GM18502 (cell line): Measurements from ENCODE around the gene SRRM2.

Experiments
- ATAC-seq: cut with Tn5 transposase; IDR thresholded peaks from one replicate; pipeline ENCODE4 v1.9.1; 2021; ENCODE audit warnings: mild to moderate bottlenecking; ENCODE audit not compliant: unreplicated experiment, poor library complexity

Gene SRRM2

DNA sequence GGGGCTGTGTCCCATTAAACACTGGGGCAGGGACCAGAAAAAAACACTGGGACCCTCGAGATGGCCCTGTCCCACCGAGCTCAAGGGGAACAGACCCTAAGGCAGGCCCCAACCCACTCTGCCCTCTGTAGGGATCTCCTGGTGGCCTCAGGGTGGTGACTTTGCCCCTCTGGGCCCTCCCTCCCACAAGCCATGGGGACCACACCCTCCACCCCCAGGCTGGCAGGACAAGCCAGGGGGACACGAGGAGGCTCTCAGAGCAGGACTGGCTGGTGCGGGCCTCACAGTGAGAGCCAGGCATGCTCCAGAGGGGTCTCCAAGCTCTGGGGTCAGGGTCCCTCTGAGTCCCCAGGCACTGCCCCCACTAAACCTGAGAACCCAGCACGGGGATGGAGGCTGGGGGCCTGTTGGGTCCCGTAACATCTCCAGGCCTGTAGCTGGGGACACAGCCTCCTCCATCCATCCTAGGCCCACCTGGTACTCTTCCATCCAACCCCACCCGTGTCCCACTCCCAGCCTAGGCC lies 14.5 kb upstream of the SRRM2 start:
- no peak for ATAC-seq

DNA sequence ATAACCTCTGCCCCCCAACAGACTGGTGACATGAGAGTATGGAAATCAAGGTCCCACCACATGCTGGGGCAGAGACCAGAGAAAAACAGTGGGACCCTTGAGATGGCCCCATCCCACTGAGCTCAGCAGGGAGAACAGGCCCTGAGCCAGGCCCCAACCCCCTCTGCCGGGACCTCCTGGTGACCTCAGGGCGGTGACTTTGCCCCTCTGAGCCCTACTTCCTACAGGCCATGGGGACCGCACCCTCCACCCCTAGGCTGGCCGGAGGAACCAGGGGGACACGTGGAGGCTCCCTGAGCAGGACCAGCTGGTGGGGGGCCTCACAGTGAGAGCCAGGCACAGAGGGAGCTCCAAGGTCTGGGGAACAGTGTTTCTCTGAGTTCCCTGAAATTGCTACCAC lies 13.8 kb upstream of the SRRM2 start:
- ATAC-seq, result no peak

DNA sequence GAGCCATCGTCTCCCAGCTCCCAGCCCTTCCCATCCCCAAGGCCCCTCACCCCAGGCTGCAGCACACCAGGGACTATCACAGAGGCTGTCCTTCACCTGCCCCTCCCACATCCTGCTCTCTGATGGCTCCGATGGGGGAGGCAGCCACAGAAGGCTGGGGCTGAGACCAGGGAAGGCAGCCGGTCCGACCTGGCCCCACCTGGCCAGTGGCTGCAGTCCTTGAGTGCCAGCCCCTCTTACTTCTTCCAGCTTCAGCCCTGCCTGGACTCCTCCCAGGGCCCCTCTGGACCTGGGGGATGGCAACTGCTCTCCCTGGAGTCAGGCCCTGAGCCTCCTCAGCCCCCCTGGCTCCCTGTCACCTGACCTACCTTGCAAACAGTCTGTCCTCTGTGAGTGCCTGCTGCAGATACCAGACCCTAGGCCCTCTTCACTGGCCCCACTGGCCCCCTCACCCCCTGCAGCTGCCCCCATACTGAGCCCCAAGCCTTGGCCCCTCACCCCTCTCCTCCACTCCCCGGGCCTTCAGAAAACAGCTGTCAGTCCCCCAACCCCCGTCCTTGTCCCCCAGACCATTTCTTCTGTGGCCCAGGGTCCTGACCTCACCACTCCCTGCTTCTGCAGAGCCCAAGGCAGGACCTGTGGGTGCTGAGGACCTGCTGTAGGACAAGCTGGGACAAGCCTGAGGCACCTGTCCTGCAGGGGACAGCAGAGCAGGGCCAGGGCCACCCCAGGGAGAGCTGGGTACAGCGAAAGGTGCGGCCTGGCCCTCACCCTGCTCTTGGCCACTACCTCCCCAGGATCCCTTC lies 12.6 kb upstream of the SRRM2 start:
- ATAC-seq, result no peak

DNA sequence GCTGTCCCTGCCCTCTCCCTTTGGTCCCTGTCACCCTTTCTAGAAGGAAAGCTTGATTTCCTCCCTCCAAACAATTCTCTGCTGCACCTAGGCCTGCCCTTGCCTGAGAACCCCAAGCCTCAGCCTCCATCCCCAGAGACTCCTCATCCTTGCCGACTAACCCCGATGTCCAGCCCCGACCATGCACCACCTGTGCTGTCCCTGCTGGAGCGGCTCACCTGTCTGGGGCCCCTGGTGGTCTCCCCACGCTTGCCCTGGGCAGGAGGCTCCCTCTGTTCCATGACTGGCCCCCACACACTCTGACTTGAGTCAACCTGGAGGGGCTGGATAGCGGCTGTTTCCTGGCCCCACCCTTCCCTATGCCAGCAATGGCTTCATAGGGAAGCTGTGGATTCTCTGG lies 12.0 kb upstream of the SRRM2 start:
- ATAC-seq, result no peak

DNA sequence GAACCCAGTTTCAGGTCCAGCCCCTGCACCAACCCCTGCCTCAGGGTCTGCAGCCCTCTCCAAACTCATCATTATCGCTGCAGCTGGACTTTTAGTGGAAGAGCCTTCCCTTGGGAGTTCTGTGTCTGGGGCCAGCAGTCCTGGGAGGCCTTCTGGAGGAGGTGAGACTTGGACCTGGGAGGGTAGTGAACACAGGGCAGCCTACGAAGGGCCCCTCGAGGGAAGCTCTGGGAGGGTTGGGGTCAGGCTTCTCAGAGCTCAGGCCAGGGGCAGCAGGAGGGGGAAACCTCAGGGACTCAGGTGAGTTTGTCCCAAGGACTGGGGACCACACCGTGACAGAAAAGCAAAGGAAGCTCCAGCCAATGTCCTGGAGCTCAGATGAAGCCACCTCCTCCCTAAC lies 11.3 kb upstream of the SRRM2 start:
- no peak for ATAC-seq

DNA sequence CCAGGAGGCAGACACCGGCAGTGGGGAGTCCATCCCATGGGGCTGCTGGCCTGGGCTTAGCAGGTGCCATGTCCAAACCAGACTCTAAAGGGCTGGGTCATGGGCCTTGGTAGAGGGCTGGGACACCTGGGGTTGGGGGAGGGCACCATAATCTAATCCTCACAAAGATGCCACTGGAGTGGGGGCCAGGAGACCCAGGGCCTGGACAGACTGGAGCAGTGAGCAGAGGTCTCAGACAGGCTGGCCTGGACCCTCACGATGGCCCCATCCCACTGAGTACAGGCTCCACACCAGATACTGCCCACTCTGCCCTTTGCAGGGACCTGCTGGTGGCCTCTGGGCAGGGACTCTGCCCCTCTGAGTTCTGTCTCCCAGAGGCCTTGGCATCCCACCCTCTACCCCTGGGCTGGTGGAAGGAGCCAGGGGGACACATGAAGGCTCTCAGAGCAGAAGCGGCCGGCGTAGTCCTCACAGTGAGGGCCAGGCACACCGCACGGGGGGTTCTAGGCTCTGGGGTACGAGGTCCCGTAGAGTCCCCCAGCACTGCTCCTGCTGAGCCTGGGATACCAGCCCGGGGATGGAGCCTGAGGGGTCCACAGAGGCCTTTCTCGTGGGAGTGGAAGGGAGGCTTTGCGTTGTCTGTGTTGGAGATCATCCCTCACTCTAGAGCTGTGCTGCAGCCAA lies 10.0 kb upstream of the SRRM2 start:
- no peak for ATAC-seq

DNA sequence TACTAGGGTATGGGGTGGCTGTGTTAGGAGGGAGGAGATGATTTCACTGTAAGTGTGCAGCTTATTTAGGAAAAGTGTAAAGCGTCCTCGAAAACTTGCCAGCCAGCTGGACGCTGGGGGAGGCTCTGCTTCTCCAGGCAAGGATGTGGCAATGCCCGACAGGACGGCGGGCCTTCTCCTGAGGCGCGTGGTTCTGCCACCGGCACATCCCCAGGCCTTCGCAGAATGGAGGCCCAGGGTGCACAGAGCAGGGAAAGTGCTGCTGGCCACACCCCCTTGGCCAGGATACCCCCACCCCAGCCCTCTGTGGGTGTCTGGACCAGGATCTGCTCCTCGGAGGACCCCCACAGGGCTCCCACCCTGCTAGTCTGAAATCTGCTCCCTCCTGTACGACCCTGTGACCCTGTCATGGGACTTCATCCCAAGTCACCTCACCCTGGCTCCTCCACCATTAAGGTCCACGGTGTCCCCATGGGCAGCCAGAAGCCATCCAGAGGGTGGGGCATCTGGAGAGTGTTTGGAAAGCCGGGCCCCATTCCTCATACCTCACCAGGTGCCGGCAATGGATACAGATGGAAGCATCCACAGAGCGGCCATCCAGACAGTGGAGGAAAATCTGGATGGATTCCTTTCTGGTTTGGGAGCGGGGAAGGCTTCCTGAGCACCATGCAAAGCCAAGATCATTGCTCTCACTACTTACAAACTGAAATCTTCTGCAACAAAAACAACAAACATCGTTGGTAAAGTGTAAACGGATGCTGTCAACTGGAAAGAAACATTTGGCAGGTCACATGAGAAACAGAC lies 9.2 kb upstream of the SRRM2 start:
- no peak for ATAC-seq

DNA sequence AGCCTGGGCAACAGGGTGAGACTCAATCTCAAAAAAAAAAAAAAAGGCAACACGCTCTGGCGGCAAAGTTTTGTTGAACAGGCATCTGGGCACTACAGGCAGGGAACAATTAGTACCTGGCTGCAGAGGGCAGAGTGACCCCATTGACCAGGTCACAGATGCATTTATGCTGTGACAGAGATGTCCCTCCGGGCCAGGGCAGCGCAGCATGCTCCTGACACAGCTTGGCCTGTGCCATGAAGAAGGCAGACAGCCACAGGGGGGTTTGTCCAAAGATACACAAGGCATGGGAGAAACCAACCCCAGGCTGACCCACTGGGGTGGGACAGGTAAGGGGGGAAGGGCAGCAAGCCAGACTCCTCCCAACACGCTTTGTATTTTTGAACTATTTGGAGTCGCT lies 7.7 kb upstream of the SRRM2 start:
- ATAC-seq, result no peak

DNA sequence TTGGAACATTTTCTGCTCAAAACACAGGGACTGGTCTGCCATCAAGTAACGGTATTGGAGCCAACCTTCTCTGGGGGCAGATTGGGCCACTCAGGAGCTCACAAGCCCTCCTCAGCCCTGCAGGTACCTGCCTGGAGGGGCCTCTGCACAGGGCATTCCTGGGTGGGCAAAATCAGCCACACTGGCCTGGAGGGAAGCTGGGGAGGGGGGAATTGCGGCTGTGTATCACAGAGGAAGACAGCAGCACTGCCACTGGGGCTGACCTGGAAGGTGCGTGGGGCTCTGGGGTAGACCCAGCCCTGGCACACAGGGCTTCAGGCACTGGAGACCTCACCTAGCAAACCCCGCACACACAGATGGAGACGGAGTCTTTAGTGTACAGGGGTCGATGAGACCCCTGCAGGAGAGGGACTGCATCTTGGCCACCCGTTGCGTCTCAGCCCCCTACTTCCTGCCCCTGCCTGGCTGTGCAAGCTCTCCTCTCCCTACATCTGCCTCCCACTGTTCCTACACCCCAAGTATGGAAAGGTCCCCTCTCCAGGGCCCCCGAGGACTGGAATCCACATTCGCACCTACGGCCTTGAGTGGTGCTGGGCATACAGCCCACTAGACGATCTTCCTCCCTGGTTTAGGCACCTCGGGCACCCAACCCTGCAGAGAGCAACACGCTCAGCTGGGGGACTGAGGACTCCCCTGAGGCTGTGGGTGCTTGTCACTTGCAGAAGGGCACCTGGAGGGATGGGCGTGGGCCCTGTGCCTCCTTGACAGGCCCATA lies 7.1 kb upstream of the SRRM2 start:
- ATAC-seq, result no peak

DNA sequence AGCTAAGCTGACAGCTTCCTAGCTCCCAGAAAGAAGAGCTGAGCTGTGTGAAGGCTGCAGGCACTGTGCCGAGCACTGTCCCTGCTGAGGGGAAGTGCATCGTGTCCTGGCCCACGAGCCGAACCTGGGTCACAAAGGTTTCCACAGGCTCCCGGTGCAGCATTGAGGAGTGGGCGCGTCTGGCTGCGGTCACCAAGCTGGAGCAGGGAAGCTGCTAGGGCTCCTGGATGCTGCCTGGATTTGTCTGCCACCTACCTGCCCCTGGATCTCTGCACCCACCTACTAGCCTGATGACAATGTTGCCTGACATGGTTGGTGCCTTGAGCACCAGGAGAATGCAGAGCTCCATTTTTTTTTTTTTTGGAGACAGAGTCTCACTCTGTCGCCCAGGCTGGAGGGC lies 6.5 kb upstream of the SRRM2 start:
- ATAC-seq, result no peak

DNA sequence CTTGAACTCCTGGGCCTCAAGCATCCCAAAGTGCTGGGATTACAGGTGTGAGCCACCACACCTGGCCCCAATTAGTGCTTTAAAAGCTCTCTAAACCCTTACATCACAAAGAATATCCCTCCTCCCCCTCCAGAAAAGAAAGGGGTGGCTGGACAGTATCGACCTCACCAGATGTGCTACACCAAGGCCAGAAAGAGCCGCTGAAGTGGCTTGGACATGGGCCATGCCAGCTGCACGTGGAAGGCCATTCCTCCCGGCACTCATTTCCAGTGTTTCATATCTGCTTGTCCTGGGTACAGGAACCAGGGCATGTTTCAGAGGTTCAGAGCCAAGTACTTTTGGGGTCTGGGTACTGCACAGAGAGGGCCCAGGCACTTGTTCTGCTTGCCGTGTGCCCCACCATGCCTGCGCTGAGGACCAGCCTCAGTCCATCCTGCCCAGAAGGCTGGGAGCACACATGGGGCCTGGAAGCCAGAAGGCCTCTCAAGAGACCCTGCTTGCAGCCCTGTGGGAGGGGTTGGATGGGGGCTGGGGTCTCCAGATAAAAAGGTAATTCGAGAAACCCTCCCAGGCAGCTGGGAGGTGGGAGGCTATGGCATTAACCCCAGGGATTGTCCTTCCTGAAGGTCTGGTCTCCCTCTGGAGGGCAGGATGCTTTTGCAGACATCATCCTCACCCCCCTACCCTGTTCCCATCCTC lies 3.5 kb upstream of the SRRM2 start:
- no peak for ATAC-seq

DNA sequence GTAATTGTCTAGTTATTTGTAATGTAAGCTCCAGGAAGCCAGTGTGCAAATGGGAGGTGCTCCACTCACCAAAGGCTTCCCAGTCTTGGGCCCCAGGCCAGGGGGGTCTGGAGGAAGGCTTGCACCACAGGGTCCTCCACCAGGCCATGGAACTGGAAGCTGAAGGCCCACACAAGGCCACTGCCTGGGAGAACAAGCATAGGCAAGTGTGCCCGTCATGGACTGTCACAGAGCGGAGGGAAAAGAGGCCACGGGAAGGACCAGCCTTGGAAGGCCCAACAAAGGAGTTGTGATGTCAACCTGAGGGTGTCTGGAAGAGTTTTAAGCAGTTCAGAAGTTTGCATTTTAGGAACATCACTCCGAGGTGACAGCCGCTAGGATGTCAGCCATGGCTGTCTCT lies 3.0 kb upstream of the SRRM2 start:
- no peak for ATAC-seq

DNA sequence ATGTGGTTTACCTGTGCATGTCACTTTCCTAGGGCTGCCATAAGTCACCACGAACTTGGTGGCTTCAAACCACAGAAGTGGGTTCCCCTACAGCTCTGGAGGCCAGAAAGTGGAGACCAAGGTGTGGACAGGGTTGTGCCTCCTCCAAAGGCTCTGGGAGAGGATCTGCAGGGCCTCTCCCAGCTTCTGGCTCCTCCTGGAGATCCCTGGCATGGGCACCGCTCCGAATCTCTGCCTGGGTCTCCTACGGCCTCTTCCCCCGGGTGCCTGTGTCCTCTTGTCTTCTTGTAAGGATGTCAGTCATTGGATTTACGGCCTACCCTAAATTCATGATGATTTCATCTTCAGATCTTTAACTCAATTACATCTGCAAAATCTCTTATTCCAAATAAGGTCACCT lies 2.5 kb upstream of the SRRM2 start:
- ATAC-seq, result no peak

DNA sequence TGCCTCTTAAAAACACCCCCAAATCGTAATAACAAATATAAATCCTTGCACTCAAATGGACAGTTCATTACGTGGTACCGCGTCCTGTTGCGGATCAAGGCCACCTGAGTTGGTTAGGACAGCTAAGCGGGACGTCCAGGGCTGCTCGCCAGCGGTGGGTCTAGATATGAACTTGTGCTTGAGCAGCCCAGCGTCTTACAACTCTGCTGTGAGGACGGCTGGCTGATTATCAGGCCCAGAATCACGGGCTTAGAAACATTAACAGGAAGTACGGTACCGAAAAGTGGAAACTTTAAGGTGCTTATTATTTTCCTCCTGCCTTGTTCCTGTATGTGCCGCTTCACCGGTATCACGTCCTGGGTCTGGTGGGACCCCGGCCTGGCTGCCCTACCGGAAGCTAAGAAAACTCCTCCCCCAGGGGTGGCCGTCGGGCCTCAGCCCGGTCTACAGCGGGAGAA lies 832 bp upstream of the SRRM2 start:
- ATAC-seq, result peak; percentile 48

DNA sequence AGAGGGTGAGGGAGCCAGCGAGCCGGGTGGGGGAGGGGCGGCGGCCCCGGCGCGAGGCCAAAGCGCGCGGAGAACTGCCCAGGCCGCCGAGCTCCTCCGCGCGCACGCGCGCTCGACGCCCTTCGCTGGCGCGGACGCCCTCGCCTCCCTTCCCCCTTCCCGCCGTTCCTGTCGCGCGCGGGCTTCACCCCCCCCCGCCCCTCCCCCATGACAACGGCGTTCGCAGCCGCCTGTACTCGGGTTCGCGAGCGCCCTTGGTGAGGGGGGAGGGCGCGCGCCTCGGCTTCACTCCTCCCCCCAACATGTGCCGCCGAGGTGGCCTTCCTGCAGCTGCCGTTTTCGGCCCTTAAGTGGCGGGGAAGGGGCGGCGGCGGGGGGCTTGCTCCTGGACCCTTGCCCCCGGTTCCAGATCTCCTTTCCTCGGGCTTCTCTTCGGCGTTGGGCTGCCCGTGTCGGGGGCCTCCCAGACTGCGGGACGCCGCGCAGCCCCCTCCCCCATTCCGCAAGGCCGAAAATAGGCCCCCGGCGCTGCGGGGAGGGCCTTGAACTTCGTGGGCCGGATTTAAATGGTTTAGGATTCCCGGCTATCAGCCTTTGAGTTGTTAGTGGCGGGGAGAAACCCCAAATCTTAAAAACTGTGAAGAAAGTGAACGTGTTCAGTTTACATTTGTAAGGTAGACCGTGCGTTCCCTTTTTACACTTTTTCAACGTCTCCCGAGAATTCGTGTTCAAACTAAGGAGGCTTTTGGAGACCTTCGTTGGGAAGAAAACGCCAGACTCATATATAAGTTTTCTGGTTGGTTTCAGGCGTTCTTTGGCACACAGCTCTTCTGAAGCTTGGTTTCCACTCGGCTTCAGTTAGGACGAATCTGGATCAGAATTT lies 653 bp downstream of the SRRM2 start:
- peak; percentile 41 for ATAC-seq

DNA sequence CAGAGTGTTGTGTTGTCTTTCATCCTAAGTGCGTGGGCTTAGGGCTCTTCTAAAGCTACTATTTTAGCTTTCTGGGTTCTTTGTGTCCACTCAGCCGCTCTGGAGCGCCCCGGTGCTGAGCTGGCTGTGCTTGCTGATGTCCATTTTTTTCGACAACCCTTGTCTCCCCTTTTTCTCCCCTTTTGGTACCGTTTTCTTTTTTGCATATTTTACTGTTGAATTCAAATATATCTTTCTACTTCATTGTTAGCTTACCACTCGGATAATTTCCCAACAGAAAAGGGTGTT lies 1.2 kb downstream of the SRRM2 start:
- ATAC-seq, result no peak

DNA sequence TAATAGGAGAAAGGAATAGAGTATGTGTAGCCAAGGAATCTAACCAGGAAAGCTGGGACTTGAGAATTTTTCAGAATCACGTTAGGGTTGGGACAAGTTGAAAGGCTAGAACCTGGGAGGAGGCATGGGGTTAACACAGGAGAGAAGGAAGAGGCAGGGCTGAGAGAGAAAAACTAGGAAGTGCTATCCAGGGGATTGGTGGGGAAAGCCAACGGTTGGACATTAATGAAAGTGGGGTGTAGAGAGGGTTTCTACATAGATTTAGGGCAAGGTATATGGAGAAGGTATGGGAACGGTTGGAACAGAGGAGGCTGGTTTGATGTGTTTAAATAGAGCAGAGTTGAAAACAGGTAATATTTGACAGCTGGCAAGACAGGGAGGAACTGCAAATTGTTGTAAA lies 2.7 kb downstream of the SRRM2 start:
- no peak for ATAC-seq

DNA sequence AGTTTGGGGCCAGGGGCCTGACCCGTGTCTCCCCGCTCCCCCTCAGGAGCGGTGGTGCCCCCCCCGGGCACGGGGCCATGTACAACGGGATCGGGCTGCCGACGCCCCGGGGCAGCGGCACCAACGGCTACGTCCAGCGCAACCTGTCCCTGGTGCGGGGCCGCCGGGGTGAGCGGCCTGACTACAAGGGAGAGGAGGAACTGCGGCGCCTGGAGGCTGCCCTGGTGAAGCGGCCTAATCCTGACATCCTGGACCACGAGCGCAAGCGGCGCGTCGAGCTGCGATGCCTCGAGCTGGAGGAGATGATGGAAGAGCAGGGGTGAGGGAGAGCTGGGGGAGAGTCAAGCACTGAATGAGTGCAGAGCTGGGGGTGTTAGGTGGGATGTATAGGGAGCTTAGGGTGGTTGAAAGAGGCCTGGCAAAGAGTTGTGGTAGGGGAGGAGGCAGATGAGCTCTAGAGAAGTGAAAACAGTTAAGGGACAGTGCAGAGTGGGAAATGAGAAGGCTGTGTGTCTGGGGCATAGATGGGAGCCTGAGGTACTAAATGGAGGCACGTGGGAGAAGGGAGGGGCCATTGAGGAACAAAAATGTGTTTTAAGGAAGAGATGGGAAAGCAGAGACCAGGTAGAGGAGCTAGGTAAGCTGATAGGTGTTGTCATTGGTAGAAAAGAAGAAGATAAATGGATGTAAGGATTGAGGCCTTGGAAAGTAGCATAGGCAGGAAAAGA lies 4.0 kb downstream of the SRRM2 start:
- ATAC-seq, result no peak
